Left lobe of liver (tissue), 2 donors: ENCODE data around the gene TCEAL7. TPM values are rescaled to one million over a fixed set of nuclear protein-coding genes. Genes with fewer than 3 reads are reported as not detected.

ENCODE experiments used
- ATAC-seq: fragments of 200-7000 bp; cut with Tn5 transposase; one replicate; pipeline ENCODE4 v1.9.1; 2020; ENCODE audit warnings: mild to moderate bottlenecking, moderate library complexity
- DNase-seq: peaks from one replicate; pipeline ENCODE4 v3.0.0-alpha.2; 2020; ENCODE audit warnings: low spot score
- total RNA-seq: library from RNA; stranded (reverse); gene quantifications from one replicate; pipeline ENCODE4 v1.2.1, GENCODE V29; 2021
- donor health status: DM: no; HTN: no; CAD: no; lungs with moderate emphysema.
- donor health status: DM: no; HTN: yes; CAD: no.

TCEAL7 gene
- total RNA-seq, 1 donor from 2014 or later, result 0.28 TPM

GRCh38 chrX:103363046-103363445, 33.0 kb downstream of the TCEAL7 start:
- ATAC-seq (no peak), DNase-seq (no peak)

- ATAC-seq (no peak), DNase-seq (no peak)
Measured at GRCh38 chrX:103367502-103367901, 37.5 kb downstream of the TCEAL7 start.

GRCh38 chrX:103369479-103369878, 39.4 kb downstream of the TCEAL7 start:
- ATAC-seq (no peak), DNase-seq (no peak)

GRCh38 chrX:103372886-103373285, 42.8 kb downstream of the TCEAL7 start:
- no peak for ATAC-seq

GRCh38 chrX:103373581-103373980, 43.5 kb downstream of the TCEAL7 start:
- ATAC-seq (no peak), DNase-seq (no peak)

More at GRCh38 chrX:103372886-103373285, 42.8 kb downstream of the TCEAL7 start:
- DNase-seq, result no peak

GRCh38 chrX:103376118-103376978, 46.3 kb downstream of the TCEAL7 start, which contains the start of gene BEX3:
BEX3 (plus strand) TSS chrX:103376538; CDS start chrX:103377522, 984 bp downstream.
- ATAC-seq (peak; percentile 95), DNase-seq (peak; percentile 58)

- DNase-seq, result no peak
- peak; percentile 60 for ATAC-seq
Measured at GRCh38 chrX:103376979-103377324, 46.9 kb downstream of the TCEAL7 start.

GRCh38 chrX:103378990-103379389, 49.0 kb downstream of the TCEAL7 start:
- DNase-seq (no peak), ATAC-seq (no peak)

Other genes starting within 250 kb of the TCEAL7 start
- gene NXF3, start 237.1 kb upstream of the TCEAL7 start, total RNA-seq, result 1.3 TPM
- 1.8 TPM for gene BEX4, start 115.1 kb upstream of the TCEAL7 start, total RNA-seq
- 8.5 TPM for gene TCEAL8, start 75.1 kb upstream of the TCEAL7 start, total RNA-seq
- gene TCEAL5, start 53.5 kb upstream of the TCEAL7 start, total RNA-seq, result not detected
- 0.48 TPM for gene BEX2, start 19.2 kb upstream of the TCEAL7 start, total RNA-seq
- gene TCEAL9, start 26.3 kb downstream of the TCEAL7 start, total RNA-seq, result 4.0 TPM
- gene BEX3, start 46.3 kb downstream of the TCEAL7 start, total RNA-seq, result 23.7 TPM
- gene RAB40A, start 189.2 kb downstream of the TCEAL7 start, total RNA-seq, result 0.25 TPM